ENCODE data around the gene LARGE1. TPM values are rescaled to one million over a fixed set of nuclear protein-coding genes. Genes with fewer than 3 reads are reported as not detected.

The LARGE1 gene
- total and polyA plus RNA-seq, 7 donors, result 14.9 to 91.6 (median 46.1) TPM

GRCh38 chr22:33255791-33256190, 664.5 kb downstream of the LARGE1 start:
- Histone ChIP-seq H3K27ac (no peak overlapping the region), H3K4me1 (no peaks in the 10 kb centered on the region), H3K9me3 (no peaks in the 10 kb centered on the region), H3K27me3 (ENCODE audit: insufficient read depth in 3 of 3, low read length in 2 of 3) (peaks cover 0 to 6% (median 2%) of the 10 kb centered on the region in 3 donors), H3K36me3 (ENCODE audit: insufficient read depth in 1 of 2, low read depth in 1 of 2) (no peaks in the 10 kb centered on the region), H3K4me3 (no peak overlapping the region)
- WGBS, 3 donors, result 21 to 30% (median 25%) methylated on average over 4 of the region's 4 CpGs
- intact Hi-C loops (cut with DNase I), result no loop called here
- TF ChIP-seq, protein P1, sequence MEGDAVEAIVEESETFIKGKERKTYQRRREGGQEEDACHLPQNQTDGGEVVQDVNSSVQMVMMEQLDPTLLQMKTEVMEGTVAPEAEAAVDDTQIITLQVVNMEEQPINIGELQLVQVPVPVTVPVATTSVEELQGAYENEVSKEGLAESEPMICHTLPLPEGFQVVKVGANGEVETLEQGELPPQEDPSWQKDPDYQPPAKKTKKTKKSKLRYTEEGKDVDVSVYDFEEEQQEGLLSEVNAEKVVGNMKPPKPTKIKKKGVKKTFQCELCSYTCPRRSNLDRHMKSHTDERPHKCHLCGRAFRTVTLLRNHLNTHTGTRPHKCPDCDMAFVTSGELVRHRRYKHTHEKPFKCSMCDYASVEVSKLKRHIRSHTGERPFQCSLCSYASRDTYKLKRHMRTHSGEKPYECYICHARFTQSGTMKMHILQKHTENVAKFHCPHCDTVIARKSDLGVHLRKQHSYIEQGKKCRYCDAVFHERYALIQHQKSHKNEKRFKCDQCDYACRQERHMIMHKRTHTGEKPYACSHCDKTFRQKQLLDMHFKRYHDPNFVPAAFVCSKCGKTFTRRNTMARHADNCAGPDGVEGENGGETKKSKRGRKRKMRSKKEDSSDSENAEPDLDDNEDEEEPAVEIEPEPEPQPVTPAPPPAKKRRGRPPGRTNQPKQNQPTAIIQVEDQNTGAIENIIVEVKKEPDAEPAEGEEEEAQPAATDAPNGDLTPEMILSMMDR (IDR thresholded peaks at IDR 0.05), result no peak
- DNase-seq, result no peak
- ATAC-seq, result no peak

DNA sequence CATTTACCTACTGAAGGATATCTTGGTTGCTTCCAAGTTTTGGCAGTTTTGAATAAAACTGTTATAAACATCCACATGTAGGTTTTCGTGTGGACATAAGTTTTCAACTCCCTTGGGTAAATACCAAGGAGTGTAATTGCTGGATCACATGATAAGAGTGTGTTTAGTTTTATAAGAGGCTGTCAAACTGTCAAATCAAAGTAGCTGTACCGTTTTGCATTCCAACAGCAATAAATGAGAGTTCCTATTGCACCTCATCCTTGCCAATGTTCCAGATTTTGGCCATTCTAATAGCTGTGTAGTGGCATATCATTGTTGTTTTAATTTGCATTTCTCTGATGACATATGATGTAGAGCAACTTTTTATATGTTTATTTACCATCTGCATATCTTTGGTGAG, 671.3 kb downstream of the LARGE1 start:
- Histone ChIP-seq H3K4me1 (no peaks in the 10 kb centered on the region), H3K4me3 (no peak overlapping the region), H3K9me3 (peaks cover 6% of the 10 kb centered on the region), H3K27ac (no peak overlapping the region), H3K36me3 (ENCODE audit: insufficient read depth in 1 of 2, low read depth in 1 of 2) (no peaks in the 10 kb centered on the region), H3K27me3 (ENCODE audit: insufficient read depth in 3 of 3, low read length in 2 of 3) (no peaks in the 10 kb centered on the region)
- ATAC-seq (no peak), DNase-seq (no peak)
- TF ChIP-seq, protein P1 (IDR thresholded peaks at IDR 0.05), result no peak
- 34 to 38% (median 36%) methylated on average over 2 of the region's 2 CpGs for WGBS, 3 donors
- intact Hi-C loops (cut with DNase I), result no loop called here

DNA sequence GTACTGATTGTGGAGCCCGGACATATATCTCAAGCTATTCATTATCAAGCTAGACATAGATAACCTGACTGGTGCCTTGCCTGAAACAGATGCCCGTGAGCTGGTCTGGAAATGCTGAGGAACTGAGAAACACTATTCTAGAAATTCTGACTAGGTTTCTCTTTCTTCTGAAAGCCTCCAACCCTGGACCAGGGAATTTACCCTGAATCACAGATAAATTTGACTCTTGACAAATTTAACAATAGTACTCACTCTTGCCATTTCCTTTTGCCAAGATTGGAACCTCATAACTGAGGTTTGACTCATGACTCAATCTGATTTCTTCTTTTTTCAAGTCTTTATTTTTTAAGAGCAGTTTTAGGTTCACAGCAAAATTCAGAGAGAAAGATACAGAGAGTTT, 672.5 kb downstream of the LARGE1 start:
- intact Hi-C loops (cut with DNase I), result no loop called here
- Histone ChIP-seq H3K9me3 (peaks cover 6% of the 10 kb centered on the region), H3K36me3 (ENCODE audit: insufficient read depth in 1 of 2, low read depth in 1 of 2) (no peaks in the 10 kb centered on the region), H3K27ac (no peak overlapping the region), H3K4me1 (no peaks in the 10 kb centered on the region), H3K27me3 (ENCODE audit: insufficient read depth in 3 of 3, low read length in 2 of 3) (no peaks in the 10 kb centered on the region), H3K4me3 (no peak overlapping the region)
- 70 to 89% (median 75%) methylated on average over 2 of the region's 2 CpGs for WGBS, 3 donors
- TF ChIP-seq, protein P1 (IDR thresholded peaks at IDR 0.05), result no peak
- ATAC-seq (no peak), DNase-seq (no peak)

DNA sequence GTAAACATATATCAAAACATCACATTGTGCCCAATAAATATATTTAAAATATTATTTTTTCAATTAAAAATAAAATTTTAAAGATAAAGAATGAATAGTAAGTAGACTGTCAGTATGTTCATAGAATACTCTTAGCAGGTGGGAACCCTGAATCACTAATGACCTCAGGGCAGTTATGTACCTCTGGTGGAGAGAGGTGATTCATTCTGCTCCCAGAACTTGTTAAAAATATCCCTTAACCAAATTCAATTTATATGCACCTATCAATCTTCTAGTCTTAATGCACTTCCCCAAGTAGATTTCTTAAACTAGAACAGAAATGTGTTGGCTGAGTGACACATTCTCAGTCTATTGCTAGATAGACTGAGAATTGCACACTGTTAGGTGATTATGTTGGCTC, 678.2 kb downstream of the LARGE1 start:
- intact Hi-C loops (cut with DNase I), result no loop called here
- Histone ChIP-seq H3K9me3 (peaks cover 6% of the 10 kb centered on the region), H3K27ac (no peak overlapping the region), H3K4me3 (no peak overlapping the region), H3K4me1 (no peaks in the 10 kb centered on the region), H3K36me3 (ENCODE audit: insufficient read depth in 1 of 2, low read depth in 1 of 2) (no peaks in the 10 kb centered on the region), H3K27me3 (ENCODE audit: insufficient read depth in 3 of 3, low read length in 2 of 3) (no peaks in the 10 kb centered on the region)
- TF ChIP-seq, protein P1 (IDR thresholded peaks at IDR 0.05), result no peak
- DNase-seq (no peak), ATAC-seq (no peak)

DNA sequence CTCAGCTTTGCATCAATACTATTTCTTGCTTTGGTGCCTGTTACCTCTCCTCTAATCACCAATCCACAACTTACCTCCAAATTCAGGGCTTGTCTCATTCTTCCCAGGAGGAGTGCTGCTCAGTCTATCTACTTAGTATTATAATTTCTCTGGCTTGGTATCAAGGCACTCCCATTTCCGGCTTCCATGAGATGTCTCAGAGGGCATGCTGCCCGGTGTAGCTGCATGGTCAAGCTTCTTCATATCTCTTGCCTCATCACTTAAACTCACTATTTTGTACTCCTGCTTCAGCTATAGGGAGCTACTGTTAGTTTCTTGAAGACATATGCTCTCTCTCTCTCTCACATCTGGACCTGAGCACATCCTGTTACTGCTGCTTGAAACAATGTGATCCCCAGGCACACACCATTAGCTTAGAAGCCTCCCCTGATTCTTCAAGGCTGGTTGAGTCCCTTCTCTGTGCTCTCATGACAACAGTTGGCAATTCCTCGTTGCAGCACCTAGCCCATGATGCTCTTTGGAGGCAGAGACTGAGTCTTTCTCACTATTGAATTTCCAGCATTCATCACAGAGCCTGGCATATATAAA, 679.3 kb downstream of the LARGE1 start:
- Histone ChIP-seq H3K27me3 (ENCODE audit: insufficient read depth in 3 of 3, low read length in 2 of 3) (no peaks in the 10 kb centered on the region), H3K4me3 (no peak overlapping the region), H3K4me1 (no peaks in the 10 kb centered on the region), H3K9me3 (peaks cover 6% of the 10 kb centered on the region), H3K27ac (no peak overlapping the region), H3K36me3 (ENCODE audit: insufficient read depth in 1 of 2, low read depth in 1 of 2) (no peaks in the 10 kb centered on the region)
- 45 to 60% (median 59%) methylated on average over 3 of the region's 3 CpGs for WGBS, 3 donors
- TF ChIP-seq, protein P1 (IDR thresholded peaks at IDR 0.05), result no peak
- no peak for ATAC-seq
- DNase-seq, result no peak
- intact Hi-C loops (cut with DNase I), result no loop called here
